Astrocyte of the spinal cord (primary cell): Measurements from ENCODE around the gene PLXDC1.
"Not testable (repeated sequence)": the region's sequence is repeated elsewhere in the genome, so short reads cannot be mapped to it uniquely, and the experiment has no call there.

ENCODE experiments used
- DNase-seq: peaks from one replicate; pipeline ENCODE4 v3.0.0; 2011; ENCODE audit warnings: low read depth, low spot score
- H3K4me3 ChIP-seq: 2 replicates; pipeline ENCODE4 v1.5.1; 2011; ENCODE audit warnings: low read depth, mild to moderate bottlenecking, low read length, moderate library complexity
- CTCF ChIP-seq: IDR thresholded peaks from 2 replicates; pipeline ENCODE4 v1.5.1; 2012; ENCODE audit warnings: low read depth, mild to moderate bottlenecking, low read length, inconsistent platforms
- in situ Hi-C: cut with HindIII; loops from 2 replicates; pipeline ENCODE4 v1.10.0; 2017; ENCODE audit warnings: low sequenced_read_pairs

Gene PLXDC1

GRCh38 chr17:39173080-39173479 lies 21.6 kb upstream of the PLXDC1 start:
- H3K4me3 ChIP-seq: no peak overlapping the region
- DNase-seq: no peak
- in situ Hi-C loops: no loop called here
- TF ChIP-seq CTCF: no peak

- no peak overlapping the region for H3K4me3 ChIP-seq
- in situ Hi-C loops: no loop called here
- DNase-seq: no peak
- no peak for TF ChIP-seq CTCF
These were observed 20.5 kb upstream of the PLXDC1 start for GRCh38 chr17:39171933-39172332.

GRCh38 chr17:39170558-39170957 lies 19.1 kb upstream of the PLXDC1 start:
- TF ChIP-seq CTCF: no peak
- no peak for DNase-seq
- in situ Hi-C loops: no loop called here
- H3K4me3 ChIP-seq: no peak overlapping the region

- no peak for DNase-seq
- TF ChIP-seq CTCF: no peak
- no peak overlapping the region for H3K4me3 ChIP-seq
- in situ Hi-C loops: no loop called here
These were observed 18.7 kb upstream of the PLXDC1 start for GRCh38 chr17:39170109-39170508.

- TF ChIP-seq CTCF: no peak
- DNase-seq: no peak
- in situ Hi-C loops: no loop called here
These were observed 18.1 kb upstream of the PLXDC1 start for GRCh38 chr17:39169518-39169917.

GRCh38 chr17:39169101-39169500 lies 17.7 kb upstream of the PLXDC1 start:
- in situ Hi-C loops: no loop called here
- H3K4me3 ChIP-seq: no peak overlapping the region
- TF ChIP-seq CTCF: no peak

More at GRCh38 chr17:39169518-39169917, 18.1 kb upstream of the PLXDC1 start:
- no peak overlapping the region for H3K4me3 ChIP-seq

GRCh38 chr17:39168503-39168902 lies 17.1 kb upstream of the PLXDC1 start:
- in situ Hi-C loops: not testable (repeated sequence)

More at GRCh38 chr17:39169101-39169500, 17.7 kb upstream of the PLXDC1 start:
- DNase-seq: no peak

More at GRCh38 chr17:39168503-39168902, 17.1 kb upstream of the PLXDC1 start:
- DNase-seq, H3K4me3 ChIP-seq: not testable (repeated sequence)
